Ureter (tissue), 1 donor: ENCODE measurements around the gene TBCC. TPM values are rescaled to one million over a fixed set of nuclear protein-coding genes. Genes with fewer than 3 reads are reported as not detected.
"Not testable (repeated sequence)": the region's sequence is repeated elsewhere in the genome, so short reads cannot be mapped to it uniquely, and the experiment has no call there.

Experiments used
- DNase-seq: peaks from one replicate; pipeline ENCODE4 v3.0.0-alpha.2; 2020; ENCODE audit warnings: low spot score
- total RNA-seq: library from RNA; stranded (reverse); gene quantifications from one replicate; pipeline ENCODE4 v1.2.4, GENCODE V29; 2023
- donor health status: DM: yes; HTN: yes; CAD: no.

TBCC gene
- total RNA-seq, 1 donor from 2014 or later = 16.5 TPM

GRCh38 chr6:42733867-42734481 is 11.9 kb downstream of the TBCC start:
- DNase-seq = not testable (repeated sequence)

GRCh38 chr6:42729731-42730130 is 16.2 kb downstream of the TBCC start:
- no peak for DNase-seq

DNA sequence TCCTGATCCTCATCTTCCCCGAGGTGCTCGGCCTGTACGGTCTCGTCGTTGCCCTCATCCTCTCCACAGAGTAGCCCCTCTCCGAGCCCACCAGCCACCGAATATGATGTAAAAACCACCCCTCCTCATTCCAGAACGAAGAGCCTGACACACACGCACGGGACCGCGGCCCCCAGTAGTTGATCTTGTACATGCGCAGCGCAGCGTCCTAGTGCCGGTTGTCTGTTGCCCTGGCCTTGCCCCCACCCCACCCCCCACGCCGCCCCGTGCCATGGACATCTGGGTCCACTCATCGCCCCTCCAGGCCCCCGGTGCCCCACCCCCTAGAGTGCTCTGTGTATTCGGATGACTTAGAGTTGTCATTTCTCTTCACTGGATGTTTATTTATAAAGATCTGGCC is 18.3 kb downstream of the TBCC start:
- DNase-seq = no peak

- DNase-seq = no peak
Measured at GRCh38 chr6:42727087-42727611, 18.8 kb downstream of the TBCC start.

GRCh38 chr6:42726485-42727086 is 19.3 kb downstream of the TBCC start:
- peak; percentile 79 for DNase-seq

DNA sequence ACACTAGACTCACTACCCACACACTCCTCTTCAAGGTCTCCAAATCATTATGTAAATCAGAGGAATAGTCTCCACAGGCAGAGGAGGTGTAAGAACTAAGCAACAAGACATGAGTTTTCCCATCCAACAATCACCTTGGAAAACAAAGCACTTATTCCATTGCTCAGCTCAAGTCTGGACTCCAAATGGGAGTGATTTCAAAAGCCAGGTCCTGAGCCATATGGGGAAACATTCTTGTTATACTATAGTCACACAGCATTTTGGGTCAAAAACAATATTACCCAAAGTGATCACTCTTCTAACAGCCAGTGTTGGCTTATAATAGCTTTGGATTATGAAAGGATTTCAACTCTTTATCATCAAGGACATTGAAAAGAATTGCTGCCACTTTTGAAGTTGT is 19.9 kb downstream of the TBCC start:
- no peak for DNase-seq

GRCh38 chr6:42724825-42725224 is 21.1 kb downstream of the TBCC start:
- no peak for DNase-seq

DNA sequence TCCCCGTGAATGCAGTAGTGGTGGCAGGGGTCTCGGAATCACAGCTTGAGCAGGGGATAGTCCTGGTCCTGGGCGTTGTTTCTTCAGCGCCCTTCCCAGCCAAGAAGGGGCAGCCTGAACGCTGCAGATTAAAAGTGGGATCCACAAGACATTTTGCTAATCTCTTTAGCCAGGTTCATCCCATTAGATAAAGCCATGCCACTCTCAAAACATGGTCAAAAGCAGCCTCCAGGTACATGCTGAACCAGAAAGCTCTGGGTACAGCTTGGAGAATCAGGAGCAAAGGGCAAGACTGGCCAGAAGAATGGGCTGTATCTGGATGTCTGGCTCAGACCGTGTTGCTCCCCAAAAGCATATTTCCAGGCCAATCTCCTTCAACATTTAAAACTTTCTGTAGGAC is 23.4 kb downstream of the TBCC start, which contains the start of gene PRPH2:
TSS of gene PRPH2 (minus strand) at position 101 of the 400 bp plus-strand sequence. CDS start 263 bp downstream, outside the sequence.
- no peak for DNase-seq

DNA sequence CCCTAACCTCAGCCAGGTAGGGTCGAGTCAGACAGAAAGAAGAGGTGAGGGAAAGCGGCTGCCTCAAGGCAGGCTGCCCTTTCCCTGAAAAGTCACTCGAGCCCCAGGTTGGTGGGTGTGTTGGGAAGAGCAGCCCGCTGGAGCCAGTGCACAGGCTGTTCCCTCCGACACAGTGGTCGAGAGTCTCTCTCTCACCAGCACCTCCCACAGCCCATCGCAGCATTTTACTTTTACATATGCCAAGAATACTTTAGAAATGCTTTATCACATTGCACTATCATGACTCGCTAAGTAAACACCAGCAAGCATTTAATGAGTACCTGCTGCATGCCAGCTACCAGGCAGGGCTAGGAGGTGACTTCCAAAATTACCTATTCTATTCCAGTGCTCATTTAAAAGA is 25.2 kb downstream of the TBCC start:
- DNase-seq = no peak

DNA sequence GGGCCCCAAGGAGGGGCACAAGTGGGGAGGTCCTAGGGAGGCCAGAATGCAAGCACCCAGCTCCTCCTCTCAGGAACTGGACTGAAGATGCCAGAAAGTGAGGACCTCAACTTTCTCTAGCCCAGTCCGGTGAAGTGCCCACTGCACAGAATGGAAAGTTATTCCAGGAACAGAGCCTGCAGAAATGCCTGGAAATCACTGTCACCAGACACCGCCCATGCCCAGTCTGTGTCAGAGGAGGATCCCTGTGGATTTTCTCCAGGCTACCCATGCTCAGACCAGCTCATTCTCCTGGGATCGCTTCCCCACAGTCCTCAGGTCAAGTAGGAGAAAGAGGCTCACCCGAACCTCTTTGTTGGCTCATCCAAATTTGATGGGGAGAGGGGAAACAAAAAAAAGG is 30.0 kb downstream of the TBCC start:
- no peak for DNase-seq

DNA sequence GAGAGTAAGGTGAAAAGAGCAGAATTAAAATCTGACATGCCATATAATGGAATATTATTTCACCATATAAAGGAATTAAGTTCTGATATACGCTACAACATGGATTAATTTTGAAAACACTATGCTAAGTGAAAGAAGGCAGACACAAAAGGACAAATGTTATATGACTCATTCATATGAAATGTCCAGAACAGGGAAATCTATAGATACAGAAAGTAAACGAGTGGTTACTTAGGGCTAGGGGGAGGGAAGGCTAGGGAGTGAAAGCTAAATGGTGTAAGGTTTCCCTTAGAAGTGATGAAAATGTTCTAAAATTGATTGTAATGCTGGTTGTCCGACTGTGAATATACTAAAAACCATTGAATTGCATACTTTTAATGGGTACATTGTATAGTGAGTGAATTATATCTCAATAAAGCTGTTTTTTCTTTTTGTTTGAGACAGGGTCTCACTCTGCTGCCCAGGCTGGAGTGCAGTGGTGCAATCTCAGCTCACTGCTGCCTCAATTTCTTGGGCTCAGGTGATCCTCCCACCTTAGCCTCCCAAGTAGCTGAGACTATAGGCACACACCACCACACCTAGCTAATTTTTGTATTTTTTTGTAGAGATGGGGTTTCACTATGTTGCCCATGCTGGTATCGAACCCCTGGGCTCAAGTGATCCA is 31.7 kb downstream of the TBCC start:
- DNase-seq = no peak

DNA sequence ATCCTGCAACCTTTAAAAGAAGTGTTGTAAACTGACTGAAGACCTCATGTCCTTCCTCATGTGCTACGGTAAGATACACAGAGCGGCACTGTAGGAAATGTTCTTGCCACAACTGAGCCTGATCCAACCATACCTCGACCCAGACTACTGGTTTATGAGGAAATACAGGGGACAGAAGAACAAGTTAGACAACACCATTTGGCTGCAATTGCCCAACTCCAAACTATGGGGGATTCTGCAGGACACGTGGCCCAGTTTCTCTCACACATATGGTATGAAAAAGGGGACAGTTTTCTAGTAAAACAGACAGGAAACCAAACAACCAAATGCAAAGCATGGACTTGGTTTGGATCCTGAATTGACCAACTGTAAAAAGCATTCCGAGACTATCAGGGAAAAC is 34.0 kb downstream of the TBCC start:
- DNase-seq = no peak

GRCh38 chr6:42710316-42710715 is 35.6 kb downstream of the TBCC start:
- no peak for DNase-seq

GRCh38 chr6:42709871-42710270 is 36.0 kb downstream of the TBCC start:
- DNase-seq = no peak

- no peak for DNase-seq
Measured at GRCh38 chr6:42708096-42708495, 37.8 kb downstream of the TBCC start.

DNA sequence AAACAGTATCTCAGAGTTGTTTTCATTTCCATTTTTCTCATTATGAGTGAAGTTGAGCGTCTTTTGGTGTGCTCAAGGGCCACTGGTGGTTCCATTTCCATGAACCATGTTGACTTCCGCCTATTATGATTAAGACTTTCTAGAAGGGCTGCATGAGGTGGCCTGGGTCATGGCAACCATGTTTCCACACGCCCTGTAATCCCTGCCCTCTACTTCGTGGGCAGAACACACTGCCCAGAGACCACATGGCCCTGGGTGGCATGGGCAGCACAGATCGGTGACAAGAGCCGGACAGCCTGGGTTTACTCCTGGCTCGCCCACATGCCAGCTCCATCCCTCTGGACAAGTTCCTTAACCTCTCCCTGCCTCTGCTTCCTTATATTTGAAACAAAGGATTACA is 38.3 kb downstream of the TBCC start:
- no peak for DNase-seq

GRCh38 chr6:42704937-42705374 is 40.9 kb downstream of the TBCC start:
- no peak for DNase-seq

DNA sequence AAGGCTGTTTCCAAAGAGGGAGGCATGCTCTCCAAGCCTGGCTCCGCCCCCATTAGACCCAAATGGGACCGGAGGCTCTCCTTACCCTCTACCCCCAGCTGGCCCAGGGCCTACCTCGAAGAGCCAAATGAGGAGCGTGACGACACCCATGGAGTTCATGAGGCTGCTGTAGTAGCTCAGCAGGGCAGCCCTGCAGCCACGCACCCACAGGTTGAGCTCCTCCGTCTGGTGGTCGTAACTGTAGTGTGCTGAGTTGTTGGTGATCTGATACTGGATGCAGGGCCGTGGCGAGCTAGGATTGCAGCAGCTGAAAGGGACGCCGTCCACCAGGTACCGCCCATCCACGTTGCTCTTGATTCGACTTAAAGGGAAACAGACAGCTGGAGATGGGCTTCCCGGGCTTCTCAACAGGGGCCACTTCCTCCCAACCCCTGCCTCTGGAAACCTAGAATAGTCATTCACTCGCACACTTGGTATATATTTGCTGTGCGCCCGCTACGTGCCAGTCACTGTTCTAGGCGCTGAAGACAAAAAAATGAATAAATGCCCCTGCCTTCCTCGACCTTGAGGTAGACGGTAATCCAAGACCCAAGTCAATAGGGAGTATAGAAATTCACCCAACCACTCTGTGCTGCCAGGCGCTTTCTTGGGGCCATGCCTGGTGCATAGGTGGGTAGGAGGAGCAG is 41.5 kb downstream of the TBCC start:
- no peak for DNase-seq

DNA sequence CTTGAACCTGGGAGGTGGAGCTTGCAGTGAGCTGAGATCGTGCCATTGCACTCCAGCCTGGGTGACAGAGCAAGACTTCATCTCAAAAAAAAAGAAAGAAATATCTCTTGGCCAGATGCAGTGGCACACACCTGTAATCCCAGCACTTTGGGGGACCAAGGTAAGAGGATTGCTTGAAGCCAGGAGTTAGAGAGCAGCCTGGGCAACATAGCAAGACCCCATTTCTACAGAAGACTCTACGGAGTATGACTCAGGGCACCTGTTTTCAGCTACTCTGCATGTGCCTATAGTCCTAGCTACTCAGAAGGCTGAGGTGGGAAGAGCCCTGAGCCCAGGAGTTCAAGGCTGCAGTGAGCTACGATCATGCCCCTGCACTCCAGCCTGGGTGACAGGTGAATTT is 43.1 kb downstream of the TBCC start:
- not testable (repeated sequence) for DNase-seq

GRCh38 chr6:42702200-42702599 is 43.7 kb downstream of the TBCC start:
- no peak for DNase-seq

GRCh38 chr6:42698217-42698616 is 47.7 kb downstream of the TBCC start:
- no peak for DNase-seq

DNA sequence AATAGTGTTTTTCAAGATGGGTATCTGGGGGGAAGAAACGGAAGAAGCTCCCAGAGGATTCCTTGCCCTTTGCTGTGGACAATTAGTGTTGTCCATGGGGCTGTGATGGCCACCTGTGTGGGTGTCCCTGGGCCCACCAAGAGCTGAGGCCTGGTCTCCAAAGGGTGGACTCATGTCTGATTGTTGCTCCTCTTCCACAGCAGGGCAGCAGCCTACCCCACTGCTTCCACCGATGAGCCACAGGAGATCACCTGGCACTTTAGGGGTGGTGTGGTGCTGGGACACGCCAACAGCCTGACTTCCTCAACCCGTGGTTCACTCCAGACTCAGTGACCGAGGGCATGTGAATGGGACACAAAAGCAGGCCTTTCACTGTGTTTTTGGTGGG is 48.6 kb downstream of the TBCC start:
- no peak for DNase-seq
